Uterus (tissue), 2 donors: ENCODE measurements around the gene GPSM1.

Experiments used
- CTCF ChIP-seq, 4 experiments: fragments of 200-600 bp in 2 of 4; fragments of 450-650 bp in 2 of 4; sonication (generic) in 2 of 4; IDR thresholded peaks; one replicate each; pipeline ENCODE4 v1.5.1; 2016 to 2019; ENCODE audit warnings: antibody characterized with exemption in 4 of 4, mild to moderate bottlenecking in 2 of 4, moderate library complexity in 1 of 4
- POLR2A ChIP-seq, 2 donors: fragments of 450-650 bp; IDR thresholded peaks; one replicate each; pipeline ENCODE4 v1.6.1; 2016; ENCODE audit warnings: antibody characterized with exemption in 2 of 2, mild to moderate bottlenecking in 1 of 2, moderate library complexity in 1 of 2

DNA sequence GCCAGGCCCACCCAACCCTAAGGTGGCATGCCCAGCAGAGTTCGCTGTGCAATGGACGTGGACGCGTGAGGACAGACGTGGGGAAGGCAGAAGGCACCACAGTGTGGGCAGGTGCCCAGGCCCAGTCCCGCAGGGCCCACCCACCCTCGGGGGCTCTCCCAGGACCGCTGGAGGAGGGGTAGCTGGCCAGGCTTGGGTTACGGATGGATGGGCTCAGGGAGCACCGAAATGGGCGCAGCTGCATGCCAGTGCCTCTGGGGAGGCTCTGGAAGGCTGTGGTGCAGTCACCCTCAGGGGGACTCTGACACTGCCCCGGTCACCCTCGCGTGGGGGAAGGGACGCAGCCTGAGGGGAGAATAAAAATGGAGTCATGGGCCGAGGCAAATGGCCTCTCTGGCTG lies 9.6 kb upstream of the GPSM1 start:
- TF ChIP-seq CTCF (IDR thresholded peaks at IDR 0.05) (no peak), POLR2A (IDR thresholded peaks at IDR 0.05) (no peak)
